HG03460 (cell line): Measurements from ENCODE around the gene LMTK3.
"Not testable (repeated sequence)": the region's sequence is repeated elsewhere in the genome, so short reads cannot be mapped to it uniquely, and the experiment has no call there.

Experiments used
- ATAC-seq: cut with Tn5 transposase; IDR thresholded peaks from one replicate; pipeline ENCODE4 v1.9.1; 2021; ENCODE audit not compliant: unreplicated experiment

The LMTK3 gene

GRCh38 chr19:48489608-48490216, 21.9 kb downstream of the LMTK3 start:
- no peak for ATAC-seq

- ATAC-seq, result not testable (repeated sequence)
Observed at GRCh38 chr19:48488478-48488877, 23.2 kb downstream of the LMTK3 start.

GRCh38 chr19:48487948-48488347, 23.7 kb downstream of the LMTK3 start:
- no peak for ATAC-seq

GRCh38 chr19:48487544-48487943, 24.1 kb downstream of the LMTK3 start:
- ATAC-seq, result no peak

DNA sequence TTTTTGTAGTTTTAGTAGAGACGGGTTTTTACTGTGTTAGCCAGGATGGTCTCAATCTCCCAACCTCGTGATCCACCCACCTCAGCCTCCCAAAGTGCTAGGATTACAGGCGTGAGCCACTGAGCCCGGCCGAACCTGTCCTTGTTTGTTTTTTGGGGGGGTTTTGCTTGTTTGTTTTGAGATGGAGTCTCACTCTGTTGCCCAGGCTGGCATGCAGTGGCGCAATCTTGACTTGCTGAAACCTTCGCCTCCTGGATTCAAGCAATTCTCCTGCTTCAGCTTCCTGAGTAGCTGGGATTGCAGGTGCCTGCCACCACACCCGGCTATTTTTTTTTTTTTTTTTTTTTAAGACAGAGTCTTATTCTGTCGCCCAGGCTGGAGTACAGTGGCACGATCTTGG, 24.9 kb downstream of the LMTK3 start:
- not testable (repeated sequence) for ATAC-seq

DNA sequence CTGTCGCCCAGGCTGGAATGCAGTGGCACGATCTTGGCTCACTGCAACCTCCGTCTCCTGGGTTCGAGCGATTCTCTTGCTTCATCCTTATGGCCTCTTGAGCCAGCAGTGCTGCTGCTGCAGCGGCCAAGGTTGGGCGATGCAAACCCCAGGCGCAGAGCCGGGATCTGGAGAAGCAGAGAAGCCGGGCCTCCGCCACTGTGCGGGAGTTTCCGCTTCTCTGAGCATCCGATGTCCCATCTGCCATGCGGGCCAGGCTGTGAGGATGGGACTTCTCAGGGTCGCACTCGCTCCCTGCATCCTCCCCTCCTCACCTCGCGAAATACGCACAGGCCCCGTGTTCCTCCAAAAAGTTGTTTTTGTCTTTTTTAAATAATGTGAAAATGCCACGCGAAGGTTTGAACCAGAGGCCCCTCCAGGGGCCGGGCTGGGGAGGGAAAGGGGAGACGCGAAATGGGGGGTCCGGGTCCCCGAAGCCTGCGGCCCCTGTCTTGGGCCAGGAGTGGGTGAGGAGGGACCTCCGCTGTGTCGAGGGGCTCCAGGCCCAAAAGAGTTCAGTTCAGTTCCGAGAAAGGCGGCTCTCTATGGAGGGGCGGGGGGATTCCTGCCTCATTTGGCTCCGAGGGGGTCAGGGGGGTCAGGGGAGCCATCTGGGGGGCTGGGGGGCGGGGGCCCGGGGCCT, 26.6 kb downstream of the LMTK3 start:
- no peak for ATAC-seq

DNA sequence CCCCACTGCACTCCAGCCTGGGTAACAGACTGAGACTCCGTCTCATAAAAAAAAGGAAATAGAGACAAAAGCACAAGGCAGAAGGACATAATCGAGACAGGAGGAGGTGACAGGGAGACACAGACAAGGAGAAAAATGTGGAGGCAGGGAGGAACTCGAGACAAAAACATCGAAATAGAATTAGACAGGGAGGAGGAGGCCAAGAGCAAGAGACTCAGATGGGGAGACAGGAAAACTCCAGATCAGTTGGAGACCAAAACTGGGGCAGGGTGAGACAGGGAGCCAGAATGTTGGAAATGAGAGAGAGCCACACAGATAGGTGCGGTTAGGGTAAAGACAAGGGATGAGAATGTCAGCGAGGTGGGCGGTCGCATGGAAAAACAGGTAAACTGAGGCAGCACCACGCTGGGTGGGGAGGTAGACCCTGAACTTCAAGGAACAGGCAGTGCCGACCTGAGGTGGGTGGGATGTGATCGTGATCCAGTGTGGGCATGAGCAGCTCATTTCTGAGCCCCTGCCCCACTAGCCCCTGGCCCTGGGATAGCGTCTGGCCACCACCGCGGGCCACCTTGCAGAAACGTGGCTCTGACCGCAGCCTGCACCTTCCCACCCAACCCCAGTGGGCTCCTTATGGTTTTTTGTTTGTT, 27.3 kb downstream of the LMTK3 start:
- ATAC-seq, result no peak

GRCh38 chr19:48483301-48483700, 28.3 kb downstream of the LMTK3 start:
- ATAC-seq, result no peak

DNA sequence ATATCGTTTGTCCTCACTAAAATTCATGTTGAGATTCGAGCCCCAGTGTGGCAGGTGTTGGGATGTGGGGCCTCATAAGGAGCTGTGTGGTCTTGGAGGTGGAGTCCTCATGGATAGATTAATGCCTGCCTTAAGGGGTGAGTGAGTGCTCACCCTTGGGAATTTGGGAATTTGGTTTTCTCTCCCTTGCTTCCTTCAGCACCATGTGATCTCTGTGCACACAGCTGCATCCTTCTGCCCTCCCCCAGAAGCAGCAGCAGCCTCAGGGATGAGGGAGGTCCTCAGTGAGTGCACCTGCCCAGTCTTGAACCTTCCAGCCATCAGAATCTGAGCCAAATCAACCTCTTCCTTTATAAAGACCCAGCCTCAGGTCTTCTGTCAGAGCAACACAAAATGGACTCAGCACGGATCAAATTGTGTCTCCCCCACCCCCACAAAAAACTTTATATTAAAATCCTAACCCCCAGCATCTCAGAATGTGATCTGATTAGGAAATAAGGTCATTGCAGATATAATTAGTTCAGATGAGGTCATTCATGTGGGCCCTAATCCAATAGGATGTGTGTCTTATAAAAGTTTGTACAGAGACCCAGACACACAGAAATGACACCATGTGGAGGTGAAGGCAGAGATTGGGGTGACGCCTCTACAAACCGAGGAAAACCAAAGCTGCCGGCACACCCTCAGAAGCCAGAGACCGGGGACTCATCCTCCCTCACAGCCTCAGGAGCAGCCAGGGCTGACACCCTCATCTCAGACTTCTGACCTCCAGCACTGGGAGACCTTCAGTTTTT, 29.6 kb downstream of the LMTK3 start:
- ATAC-seq, result no peak

DNA sequence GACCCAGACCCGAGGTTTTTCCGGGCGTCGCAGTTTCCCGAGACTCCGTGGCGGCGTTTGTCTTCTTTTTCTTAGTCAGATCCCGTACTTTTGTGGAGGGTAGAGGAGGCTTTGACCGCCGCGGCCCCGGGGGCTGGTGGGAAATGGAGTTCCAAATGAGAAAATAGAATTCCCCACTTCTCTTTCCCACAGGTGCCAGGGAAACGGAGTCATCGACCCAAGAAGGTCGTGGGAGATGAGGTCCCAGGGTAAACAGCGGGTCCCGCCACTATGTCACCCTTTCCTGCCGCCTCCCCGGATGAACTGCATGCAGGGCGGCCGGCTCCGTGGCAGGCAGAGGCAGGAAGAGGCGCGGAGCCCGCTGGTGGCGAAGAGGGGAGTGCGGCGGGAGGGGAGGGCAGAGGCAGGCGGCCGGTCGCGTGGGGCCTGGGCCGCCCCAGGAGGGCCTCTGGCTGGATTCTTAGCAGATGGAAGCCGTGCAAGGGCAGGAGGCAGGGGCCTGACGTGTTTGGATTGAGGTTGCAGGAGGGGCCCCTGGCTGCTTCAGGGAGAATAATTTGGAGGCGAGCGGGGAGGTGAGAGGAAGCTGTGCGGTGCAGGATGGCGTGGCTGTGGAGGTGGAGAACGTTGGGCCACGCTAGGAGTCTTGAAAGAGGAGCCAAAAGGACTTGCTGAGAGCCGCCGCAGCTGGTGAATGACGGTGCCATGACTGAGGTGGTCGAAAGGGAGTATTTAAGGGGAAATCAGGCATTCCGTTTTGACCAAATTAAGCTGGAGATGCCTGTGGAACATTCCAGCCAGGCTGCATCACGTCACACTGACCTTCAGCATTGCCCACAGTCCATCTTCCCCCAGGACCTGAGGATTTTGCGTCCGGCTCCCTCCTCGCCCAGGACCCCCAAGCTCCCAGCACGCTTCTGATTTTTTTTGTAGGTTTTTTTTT, 30.8 kb downstream of the LMTK3 start:
- ATAC-seq, result no peak

DNA sequence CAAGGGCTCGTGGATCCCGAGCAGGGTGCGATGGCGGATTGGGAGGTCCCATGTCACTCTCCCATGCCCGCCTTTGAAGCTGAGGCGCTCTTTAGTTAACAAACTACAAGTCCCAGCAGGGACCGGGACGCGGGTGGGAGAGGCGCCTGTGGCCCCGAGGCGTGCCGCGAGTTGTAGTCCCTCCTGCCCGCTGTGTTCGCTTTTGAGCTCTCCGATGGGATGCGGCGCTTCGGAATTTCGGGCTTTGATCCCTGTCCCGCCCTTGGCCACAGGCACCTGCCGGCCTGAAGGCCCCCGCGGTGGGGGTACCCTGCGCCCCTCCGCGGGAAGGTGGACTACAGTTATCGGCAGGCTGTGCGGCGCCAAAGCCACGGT, 31.5 kb downstream of the LMTK3 start:
- no peak for ATAC-seq

DNA sequence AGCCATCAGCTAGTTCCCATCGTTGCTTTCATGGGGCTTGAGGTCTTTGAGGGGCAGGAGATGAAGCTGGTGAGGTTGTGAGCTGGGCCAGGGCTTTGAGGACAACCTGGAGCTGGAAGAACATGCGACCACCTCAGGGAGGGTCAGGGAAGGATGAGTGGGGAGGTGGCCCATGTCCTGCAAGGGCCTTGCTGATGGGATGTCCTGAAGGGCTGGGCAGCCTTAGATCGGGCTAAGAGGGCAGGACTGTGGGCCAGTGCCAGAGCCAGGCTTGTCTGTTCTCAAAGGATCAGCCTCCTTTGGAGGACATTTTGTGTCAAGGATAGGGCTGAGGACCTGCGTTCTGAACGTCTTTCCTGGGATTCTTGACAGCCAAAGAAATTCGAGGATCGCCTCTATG, 31.9 kb downstream of the LMTK3 start:
- no peak for ATAC-seq

DNA sequence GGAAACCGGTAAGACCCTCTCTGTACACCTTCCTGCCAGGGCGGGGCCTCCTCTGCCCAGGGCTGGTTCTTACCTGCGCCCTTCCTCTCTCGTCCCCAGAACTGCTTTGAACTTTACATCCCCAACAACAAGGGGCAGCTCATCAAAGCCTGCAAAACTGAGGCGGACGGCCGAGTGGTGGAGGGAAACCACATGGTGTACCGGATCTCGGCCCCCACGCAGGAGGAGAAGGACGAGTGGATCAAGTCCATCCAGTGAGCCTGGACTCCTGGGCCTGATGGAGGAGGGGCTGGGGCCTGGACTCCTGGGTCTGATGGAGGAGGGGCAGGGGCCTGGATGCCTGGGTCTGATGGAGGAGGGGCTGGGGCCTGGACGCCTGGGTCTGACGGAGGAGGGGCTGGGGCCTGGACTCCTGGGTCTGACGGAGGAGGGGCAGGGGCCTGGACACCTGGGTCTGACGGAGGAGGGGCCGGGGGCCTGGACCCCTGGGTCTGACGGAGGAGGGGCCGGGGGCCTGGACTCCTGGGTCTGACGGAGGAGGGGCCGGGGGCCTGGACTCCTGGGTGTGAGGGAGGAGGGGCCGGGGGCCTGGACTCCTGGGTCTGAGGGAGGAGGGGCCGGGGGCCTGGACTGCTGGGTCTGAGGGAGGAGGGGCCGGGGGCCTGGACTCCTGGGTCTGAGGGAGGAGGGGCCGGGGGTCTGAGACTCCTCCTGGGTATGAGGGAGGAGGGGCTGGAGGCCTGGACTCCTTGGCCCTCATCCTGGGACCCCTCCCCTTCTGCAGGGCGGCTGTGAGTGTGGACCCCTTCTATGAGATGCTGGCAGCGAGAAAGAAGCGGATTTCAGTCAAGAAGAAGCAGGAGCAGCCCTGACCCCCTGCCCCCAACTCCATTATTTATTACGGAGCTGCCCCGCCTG, 33.0 kb downstream of the LMTK3 start:
- no peak for ATAC-seq

DNA sequence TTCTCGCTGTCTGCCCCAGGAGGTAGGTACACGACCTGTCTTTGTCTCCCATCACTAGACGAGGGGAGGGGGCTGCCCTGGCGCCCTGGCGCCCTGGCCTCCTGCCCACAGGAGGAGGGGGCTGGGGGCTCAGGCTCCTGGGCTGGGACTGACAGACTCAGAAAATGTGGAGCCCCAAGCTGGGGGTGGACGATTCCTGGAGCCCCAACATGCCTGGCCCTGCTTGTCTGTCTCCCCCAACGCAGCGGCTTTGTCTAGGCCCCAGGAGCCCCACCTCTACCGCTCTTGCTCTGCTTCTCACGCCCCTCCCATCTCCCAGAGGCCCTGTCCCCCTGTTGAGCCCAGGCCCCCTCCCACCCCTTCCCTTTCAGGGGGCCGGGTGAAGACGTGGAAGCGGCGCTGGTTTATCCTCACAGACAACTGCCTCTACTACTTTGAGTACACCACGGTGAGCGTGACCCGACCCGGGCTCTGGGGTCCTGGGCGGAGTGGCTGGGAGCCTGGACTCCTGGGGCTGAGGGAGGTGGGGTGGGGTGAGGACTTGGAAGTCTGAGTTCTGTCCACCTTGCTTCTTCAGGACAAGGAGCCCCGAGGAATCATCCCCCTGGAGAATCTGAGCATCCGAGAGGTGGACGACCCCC, 33.8 kb downstream of the LMTK3 start:
- ATAC-seq, result no peak

GRCh38 chr19:48477067-48477685, 34.5 kb downstream of the LMTK3 start:
- no peak for ATAC-seq

- ATAC-seq, result no peak
Observed at GRCh38 chr19:48476176-48476575, 35.5 kb downstream of the LMTK3 start.

DNA sequence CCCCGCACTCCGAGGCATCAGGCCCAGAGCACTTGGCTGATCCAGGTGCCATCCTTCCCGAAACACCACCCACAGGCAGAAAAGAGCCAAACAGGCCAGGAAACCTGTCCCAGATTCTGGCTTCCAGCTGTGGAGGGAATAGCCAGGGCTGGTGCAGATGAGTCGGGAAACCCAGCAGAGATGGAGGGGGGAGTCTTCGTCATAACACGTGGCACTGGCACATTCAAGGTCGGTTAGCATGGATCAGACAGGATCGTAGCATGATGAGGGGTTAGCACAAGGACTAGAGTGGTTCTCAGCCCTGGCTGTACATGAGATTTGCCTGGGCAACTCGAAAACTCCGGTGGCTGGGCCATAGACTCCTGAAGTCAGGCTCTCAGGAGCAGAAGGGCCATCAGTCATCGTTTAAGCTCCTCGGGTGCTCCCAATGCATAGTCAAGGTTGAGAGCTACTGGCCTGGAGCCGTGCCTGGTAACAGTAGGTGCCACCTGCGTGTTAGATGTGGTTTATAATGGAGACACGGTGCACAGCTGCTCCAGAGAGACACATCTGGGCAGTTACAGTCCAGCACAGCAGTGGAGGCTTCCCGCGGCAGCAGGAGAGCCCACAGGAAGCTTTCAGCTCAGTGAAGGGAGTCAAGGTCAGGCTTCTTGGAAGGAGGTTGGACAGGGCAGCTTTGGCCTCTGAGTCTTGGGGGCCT, 36.1 kb downstream of the LMTK3 start:
- no peak for ATAC-seq

GRCh38 chr19:48474084-48474592, 37.5 kb downstream of the LMTK3 start:
- no peak for ATAC-seq
